Parathyroid adenoma (tissue), 2 donors: ENCODE results near the gene ZDHHC22.

Source experiments
- H2AFZ ChIP-seq: fragments of 300-600 bp; sonication (generic); one replicate; pipeline ENCODE4 v1.7.0; 2017; ENCODE audit warnings: antibody characterized with exemption, mild to moderate bottlenecking
- H3K27ac ChIP-seq: fragments of 300-600 bp; sonication (generic); one replicate; pipeline ENCODE4 v1.7.0; 2017
- H3K27me3 ChIP-seq: fragments of 300-600 bp; sonication (generic); one replicate; pipeline ENCODE4 v1.7.0; 2017; ENCODE audit warnings: low read length; ENCODE audit not compliant: control insufficient read depth, insufficient read depth
- H3K36me3 ChIP-seq: fragments of 300-600 bp; sonication (generic); one replicate; pipeline ENCODE4 v1.7.0; 2017; ENCODE audit warnings: low read length; ENCODE audit not compliant: control insufficient read depth, insufficient read depth
- H3K4me1 ChIP-seq: fragments of 300-600 bp; sonication (generic); one replicate; pipeline ENCODE4 v1.7.0; 2017; ENCODE audit warnings: control low read depth
- H3K4me2 ChIP-seq: fragments of 300-600 bp; sonication (generic); one replicate; pipeline ENCODE4 v1.7.0; 2017; ENCODE audit warnings: low read length
- H3K4me3 ChIP-seq: fragments of 300-600 bp; sonication (generic); one replicate; pipeline ENCODE4 v1.7.0; 2017; ENCODE audit warnings: low read depth, low read length
- H3K79me2 ChIP-seq: fragments of 300-600 bp; sonication (generic); one replicate; pipeline ENCODE4 v1.7.0; 2017; ENCODE audit warnings: control low read depth
- H3K9ac ChIP-seq: fragments of 300-600 bp; sonication (generic); one replicate; pipeline ENCODE4 v1.7.0; 2017; ENCODE audit warnings: mild to moderate bottlenecking
- H3K9me3 ChIP-seq: fragments of 300-600 bp; sonication (generic); one replicate; pipeline ENCODE4 v1.7.0; 2017; ENCODE audit warnings: low read length; ENCODE audit not compliant: control insufficient read depth
- TF ChIP-seq, protein P1 (sequence below): fragments of 300-600 bp; sonication (generic); IDR thresholded peaks from one replicate; pipeline ENCODE4 v1.7.0; 2017; ENCODE audit warnings: antibody characterized with exemption, mild to moderate bottlenecking
- donor health status: primary hyperparathyroidism.

The ZDHHC22 gene

DNA sequence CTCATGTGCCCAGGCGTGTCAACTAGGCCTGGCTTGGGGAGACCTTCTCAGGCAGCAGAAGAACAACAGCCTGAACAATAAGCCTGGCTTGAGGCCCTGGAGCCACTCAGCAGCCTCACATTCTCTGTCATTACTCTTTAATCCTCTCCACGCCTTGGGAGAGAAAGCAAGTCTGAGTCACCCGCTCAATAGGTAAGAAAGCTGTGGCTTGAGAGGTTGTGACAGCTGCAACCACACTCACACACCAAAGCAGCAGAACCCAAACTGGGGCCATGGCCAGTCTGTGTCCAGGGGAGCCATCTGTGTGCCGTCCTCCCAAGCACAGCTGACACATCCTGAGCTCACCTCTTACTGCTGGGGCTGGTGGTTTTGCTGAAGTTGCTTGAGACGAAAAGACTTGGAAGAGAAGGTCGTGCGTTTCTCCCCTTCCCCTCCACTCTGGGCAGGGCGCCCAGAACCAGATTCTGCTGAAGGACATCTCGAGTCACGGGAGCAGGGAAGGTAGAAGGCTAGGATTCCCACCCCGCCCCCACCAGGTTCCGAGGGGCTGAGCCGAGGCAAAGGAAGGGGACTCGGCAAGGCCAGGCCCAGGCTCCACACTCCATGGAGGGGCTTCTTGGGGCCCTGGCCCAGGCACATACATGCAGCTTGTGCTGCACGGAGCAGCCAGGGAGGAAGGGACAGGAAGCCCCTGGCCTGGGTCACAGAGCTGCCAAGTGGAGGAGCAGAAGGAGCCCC is 45.5 kb upstream of the ZDHHC22 start:
- TF ChIP-seq, protein P1, sequence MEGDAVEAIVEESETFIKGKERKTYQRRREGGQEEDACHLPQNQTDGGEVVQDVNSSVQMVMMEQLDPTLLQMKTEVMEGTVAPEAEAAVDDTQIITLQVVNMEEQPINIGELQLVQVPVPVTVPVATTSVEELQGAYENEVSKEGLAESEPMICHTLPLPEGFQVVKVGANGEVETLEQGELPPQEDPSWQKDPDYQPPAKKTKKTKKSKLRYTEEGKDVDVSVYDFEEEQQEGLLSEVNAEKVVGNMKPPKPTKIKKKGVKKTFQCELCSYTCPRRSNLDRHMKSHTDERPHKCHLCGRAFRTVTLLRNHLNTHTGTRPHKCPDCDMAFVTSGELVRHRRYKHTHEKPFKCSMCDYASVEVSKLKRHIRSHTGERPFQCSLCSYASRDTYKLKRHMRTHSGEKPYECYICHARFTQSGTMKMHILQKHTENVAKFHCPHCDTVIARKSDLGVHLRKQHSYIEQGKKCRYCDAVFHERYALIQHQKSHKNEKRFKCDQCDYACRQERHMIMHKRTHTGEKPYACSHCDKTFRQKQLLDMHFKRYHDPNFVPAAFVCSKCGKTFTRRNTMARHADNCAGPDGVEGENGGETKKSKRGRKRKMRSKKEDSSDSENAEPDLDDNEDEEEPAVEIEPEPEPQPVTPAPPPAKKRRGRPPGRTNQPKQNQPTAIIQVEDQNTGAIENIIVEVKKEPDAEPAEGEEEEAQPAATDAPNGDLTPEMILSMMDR: no peak
- Histone ChIP-seq H3K9ac (no peak overlapping the region), H3K79me2 (peaks cover 4% of the 10 kb centered on the region), H3K27ac (peak overlapping the region; percentile 66), H3K4me2 (no peak overlapping the region), H3K36me3 (no peaks in the 10 kb centered on the region), H3K9me3 (no peaks in the 10 kb centered on the region), H3K4me3 (no peak overlapping the region), H3K27me3 (no peaks in the 10 kb centered on the region), H2AFZ (peak overlapping the region; percentile 52), H3K4me1 (peaks cover 20% of the 10 kb centered on the region)

DNA sequence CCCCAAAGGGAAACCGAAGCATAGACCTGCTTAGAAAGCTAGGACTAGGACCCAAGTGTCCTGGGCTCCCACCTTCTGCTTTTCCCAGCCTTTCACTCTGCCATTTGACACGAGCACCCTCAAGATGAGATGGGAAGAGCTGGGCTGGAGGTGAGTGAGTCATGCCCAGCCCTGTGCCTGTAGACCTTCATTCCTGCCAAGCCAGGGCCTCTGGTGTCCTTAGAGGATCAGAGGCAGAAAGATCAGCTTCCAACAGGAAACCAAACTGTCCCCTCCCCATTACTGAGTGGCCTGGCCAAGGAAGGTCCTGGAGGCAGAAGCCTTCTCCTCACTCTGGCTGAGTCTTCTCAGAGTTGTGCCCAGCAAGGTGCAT is 43.5 kb upstream of the ZDHHC22 start:
- no peak overlapping the region for H3K4me2 ChIP-seq
- H3K27ac ChIP-seq: no peak overlapping the region
- TF ChIP-seq, protein P1: no peak
- H3K36me3 ChIP-seq: no peaks in the 10 kb centered on the region
- no peak overlapping the region for H2AFZ ChIP-seq
- no peaks in the 10 kb centered on the region for H3K27me3 ChIP-seq
- no peak overlapping the region for H3K9ac ChIP-seq
- no peaks in the 10 kb centered on the region for H3K9me3 ChIP-seq
- no peak overlapping the region for H3K4me3 ChIP-seq
- H3K4me1 ChIP-seq: peaks cover 20% of the 10 kb centered on the region
- peaks cover 4% of the 10 kb centered on the region for H3K79me2 ChIP-seq

DNA sequence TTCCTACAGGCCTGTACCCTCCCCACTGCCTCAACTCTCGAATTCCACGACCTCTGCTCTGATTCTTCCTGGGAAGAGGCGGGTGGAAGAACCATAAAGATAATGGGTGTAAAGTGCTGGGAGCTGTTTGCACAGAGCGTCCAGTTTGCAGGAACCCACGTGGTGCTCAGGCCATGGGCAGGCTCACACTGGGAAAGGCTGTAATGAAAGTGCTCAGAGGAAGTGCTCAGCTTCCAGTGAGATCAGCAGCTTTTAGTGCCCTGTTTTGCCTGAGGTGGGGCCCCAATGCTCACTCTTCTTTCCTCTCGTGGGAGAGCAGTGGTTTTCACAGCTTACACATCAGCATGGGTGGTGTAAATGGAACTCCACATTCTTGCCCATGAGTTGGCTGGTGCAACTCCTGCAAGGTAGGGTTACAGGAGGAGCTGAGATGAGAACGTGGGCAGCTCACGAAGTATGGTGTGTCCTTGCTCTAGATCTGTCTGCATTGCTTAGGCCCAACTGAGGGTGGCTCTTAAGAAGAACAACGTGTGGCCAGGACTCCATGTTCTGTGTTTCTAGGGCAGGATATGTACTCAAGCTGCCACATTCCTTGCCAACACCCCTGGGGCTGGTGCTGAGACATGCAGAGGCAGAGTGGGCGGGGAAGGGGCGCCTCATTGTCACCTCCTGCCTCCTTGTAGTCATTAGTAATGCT is 43.0 kb upstream of the ZDHHC22 start:
- Histone ChIP-seq H3K4me3 (no peak overlapping the region), H3K4me1 (peaks cover 20% of the 10 kb centered on the region), H3K27me3 (no peaks in the 10 kb centered on the region), H3K36me3 (no peaks in the 10 kb centered on the region), H3K9ac (no peak overlapping the region), H3K79me2 (peaks cover 4% of the 10 kb centered on the region), H3K9me3 (no peaks in the 10 kb centered on the region), H3K27ac (no peak overlapping the region), H2AFZ (no peak overlapping the region), H3K4me2 (no peak overlapping the region)
- TF ChIP-seq, protein P1: no peak

DNA sequence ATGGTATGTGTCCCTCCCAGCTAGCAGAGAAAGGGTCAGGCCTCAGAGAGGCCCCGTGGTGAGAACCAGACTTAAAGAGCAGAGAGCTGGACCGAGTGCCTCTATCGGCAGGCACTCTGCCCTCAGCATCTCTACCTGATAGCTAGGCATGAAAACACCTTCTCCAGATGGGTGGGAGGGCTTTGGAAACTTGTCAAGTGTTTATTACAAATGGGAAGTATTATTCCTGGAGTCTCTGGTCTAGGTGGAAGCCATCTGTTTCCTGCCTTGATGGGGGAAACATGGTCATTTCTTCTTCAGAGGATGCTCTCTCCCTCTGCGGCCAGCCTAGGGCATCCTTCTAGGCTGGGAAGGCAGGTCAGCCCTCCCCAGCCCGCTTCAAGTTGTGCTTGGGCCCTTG is 42.3 kb upstream of the ZDHHC22 start:
- no peaks in the 10 kb centered on the region for H3K36me3 ChIP-seq
- H3K9me3 ChIP-seq: no peaks in the 10 kb centered on the region
- peaks cover 4% of the 10 kb centered on the region for H3K79me2 ChIP-seq
- peaks cover 20% of the 10 kb centered on the region for H3K4me1 ChIP-seq
- H3K27me3 ChIP-seq: no peaks in the 10 kb centered on the region
- no peak overlapping the region for H2AFZ ChIP-seq
- H3K4me2 ChIP-seq: no peak overlapping the region
- no peak overlapping the region for H3K4me3 ChIP-seq
- no peak overlapping the region for H3K9ac ChIP-seq
- H3K27ac ChIP-seq: no peak overlapping the region
- TF ChIP-seq, protein P1: no peak
